AG20443 (cell line): ENCODE measurements around the gene DPAGT1.
"Not testable (repeated sequence)": the region's sequence is repeated elsewhere in the genome, so short reads cannot be mapped to it uniquely, and the experiment has no call there.

Experiments used
- DNase-seq: peaks from one replicate; pipeline ENCODE4 v3.0.0; 2012; ENCODE audit warnings: low spot score, mixed read lengths

The DPAGT1 gene

DNA sequence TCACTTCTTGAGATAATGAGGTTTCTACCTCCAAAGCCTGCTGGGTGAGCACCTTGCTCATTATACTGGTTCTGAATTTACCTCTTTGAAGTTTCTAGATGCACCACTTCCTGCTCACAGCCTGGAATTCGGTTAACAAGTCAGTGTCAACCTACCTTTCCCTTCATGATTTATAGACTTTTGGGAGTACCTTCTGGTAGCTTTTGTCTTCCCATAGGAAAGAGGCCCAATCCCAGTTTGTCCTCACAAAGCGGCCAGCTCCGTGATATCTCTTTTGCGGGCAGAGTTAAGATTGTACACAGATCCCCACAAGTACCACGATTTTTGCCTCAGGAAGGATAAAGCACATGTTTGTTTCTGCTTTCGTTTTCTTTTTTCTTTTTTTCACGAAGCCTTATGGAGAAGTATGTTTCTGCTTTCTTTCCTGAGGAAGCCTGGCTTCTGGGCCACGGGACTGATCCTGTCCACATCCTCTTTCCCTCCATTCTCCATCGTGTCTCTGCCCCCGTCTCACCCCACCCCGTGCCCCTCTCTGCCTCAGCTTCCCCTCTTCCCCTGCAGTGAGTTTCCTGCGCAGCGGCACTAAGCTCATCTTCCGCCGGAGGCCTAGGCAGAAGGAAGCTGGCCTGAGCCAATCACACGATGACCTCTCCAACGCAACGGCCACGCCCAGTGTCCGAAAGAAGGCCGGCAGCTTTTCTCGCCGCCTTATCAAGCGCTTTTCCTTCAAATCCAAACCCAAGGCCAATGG is 14.0 kb upstream of the DPAGT1 start:
- DNase-seq: no peak

DNA sequence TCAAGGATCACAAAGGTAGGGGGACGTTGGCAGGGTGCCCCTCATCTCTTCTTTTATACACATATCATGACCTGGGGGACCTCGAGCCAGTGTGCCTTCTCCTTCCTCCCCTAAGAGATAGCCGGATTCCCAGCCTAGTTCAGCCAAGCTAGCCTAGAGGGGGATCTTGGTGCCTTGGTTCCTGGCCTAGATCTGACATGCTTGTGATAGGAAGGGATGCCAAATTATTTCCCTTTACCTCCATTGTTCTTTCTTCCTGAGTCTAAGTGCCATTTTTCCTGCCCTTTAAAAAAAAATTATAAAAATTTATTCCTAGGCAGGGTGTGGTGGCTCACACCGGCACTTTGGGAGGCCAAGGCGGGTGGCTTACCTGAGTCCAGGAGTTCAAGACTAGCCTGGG is 12.7 kb upstream of the DPAGT1 start:
- no peak for DNase-seq

- DNase-seq: no peak
These were observed 12.1 kb upstream of the DPAGT1 start for GRCh38 chr11:119113716-119114115.

DNA sequence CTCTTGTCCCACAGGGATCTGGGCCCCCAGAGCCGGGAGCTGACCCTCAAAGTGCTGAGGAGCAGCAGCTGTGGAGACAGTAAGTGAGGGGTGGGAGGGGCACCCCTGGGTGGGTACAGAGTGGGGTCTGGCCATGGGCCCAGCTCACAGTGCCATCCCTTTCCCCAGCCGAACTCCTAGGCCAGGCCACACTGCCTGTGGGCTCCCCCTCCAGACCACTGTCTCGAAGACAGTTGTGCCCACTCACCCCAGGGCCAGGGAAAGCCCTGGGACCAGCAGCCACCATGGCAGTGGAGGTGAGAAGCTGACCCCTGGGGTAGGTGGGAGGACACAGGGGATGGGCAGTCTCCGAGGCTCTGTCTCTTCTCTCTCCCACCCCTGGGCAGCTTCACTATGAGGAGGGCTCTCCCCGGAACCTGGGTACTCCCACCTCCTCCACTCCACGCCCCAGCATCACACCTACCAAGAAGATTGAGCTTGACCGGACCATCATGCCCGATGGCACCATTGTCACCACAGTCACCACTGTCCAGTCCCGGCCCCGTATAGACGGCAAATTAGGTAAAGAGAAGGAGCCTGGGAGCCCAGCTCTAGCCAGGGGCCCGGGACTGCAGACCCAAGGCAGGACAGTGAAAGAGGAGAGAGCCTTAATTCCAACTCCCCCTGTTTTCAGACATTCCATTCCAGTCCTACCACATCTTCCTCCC is 10.8 kb upstream of the DPAGT1 start:
- no peak for DNase-seq

GRCh38 chr11:119111361-119111925 is 9.8 kb upstream of the DPAGT1 start:
- DNase-seq: no peak

DNA sequence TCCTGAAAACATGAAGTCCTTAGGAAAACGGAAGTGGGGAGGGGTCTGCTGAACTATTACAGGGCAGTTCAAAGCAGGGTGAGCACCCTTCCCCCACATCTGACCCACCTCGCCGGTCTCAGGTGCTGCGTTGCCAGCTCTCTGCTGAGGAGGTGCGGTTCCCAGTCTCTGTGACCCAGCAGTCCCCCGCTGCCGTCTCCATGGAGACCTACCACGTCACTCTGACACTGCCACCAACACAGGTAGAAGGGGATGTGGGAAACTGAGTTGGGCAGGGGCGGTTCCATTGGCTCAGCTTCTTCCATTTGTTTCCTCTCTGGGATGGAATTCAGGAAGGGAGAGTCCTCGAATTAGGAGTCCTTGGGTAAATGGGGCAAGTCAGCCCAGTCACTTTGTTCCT is 8.8 kb upstream of the DPAGT1 start:
- DNase-seq: no peak

DNA sequence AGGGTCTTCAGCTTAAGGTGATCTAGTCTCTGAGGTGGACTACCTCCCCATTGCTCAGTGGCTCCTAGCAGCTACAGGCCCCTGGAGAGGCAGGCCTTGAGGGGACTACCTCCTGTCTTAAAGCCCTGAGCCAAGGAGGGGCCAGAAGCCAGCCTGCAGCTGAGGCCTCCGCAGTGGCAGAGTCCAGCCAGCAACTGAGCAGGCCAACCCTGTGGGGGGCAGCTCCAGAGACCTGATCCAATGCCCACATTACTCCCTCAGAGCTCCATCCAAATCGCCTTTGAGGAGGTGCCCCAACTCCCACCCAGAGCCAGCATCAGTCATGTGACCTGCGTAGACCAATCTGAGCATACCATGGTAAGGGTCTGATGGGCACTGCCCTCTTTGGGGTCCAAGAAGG is 8.2 kb upstream of the DPAGT1 start:
- DNase-seq: no peak

GRCh38 chr11:119108857-119109221 is 7.2 kb upstream of the DPAGT1 start:
- DNase-seq: no peak

GRCh38 chr11:119108146-119108856 is 6.6 kb upstream of the DPAGT1 start:
- peak; percentile 24 for DNase-seq

GRCh38 chr11:119107538-119108145 is 6.0 kb upstream of the DPAGT1 start:
- peak; percentile 42 for DNase-seq

DNA sequence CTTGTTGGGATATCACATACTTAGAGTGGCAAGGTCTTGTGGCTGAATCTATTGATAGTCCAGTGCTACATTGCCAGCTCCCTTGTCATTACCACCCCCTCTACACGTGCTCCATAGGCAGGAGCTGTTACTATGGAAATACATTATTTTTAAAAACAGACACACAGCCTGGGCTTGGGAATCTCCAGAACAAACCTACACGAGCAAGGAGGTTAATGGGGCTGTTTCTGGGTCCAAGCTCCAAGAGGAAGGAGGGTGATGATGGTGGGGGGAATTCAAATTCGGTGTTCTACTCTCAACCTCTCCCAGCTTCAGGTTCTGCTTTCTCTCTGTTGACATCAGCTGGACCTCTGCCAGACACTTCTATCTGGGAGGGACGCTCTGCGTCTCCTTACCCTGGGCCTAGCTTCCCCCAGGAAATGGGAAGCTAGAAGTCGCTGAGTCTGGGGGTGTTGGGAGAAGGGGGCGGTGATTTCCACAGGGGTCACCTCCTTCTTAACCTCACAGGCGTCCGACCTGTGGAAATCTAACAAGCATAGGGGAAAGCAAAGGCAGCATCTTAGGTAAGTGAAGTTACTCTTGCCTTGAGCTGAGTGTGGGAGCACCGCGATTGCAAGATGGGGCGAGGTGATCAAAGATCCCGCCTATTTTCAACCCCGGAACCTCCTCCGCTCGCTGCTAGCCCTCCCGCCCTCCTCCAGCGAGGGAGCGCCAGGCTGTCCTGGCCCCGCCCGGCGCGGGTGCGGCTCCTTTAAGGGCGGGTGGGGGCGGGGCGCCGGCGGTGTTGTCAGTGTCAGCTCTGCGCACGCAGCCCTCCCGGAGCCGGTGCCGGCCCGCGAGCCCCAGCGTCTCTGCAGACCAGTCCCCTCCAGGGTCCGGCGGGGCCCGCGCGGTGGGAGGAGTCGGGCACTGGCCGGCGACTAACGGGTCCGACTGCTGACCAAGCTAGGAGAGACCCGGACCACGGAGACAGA is 5.2 kb upstream of the DPAGT1 start, which contains the start of gene C2CD2L:
TSS of gene C2CD2L (plus strand) at position 781 of the 974 bp plus-strand sequence. CDS start 398 bp downstream, outside the sequence.
- DNase-seq: peak; percentile 97

GRCh38 chr11:119103793-119104192 is 2.1 kb upstream of the DPAGT1 start:
- no peak for DNase-seq

DNA sequence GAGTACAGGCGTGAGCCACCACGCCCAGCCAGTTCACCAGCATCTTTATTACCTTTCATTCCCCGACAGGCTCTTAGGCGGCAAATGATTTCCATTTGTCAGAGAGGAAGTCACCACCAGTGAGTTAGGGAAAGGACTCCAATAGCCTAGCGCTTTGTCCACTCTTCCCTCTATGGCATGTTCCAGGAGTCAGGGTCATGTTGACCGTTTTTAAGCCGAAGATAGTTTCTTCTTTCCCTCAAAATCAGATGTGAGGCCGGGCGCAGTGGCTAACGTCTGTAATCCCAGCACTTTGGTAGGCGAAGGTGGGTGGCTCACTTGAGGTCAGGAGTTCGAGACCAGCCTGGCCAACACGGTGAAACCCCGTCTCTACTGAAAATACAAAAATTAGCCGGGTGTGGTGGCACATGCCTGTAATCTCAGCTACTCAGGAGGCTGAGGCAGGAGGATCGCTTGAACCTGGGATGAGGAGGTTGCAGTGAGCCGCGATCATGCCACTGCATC is 1.6 kb upstream of the DPAGT1 start:
- not testable (repeated sequence) for DNase-seq

- DNase-seq: no peak
These were observed 477 bp downstream of the DPAGT1 start for GRCh38 chr11:119100994-119101758.

- peak; percentile 40 for DNase-seq
These were observed 1.2 kb downstream of the DPAGT1 start for GRCh38 chr11:119100246-119100970.

- no peak for DNase-seq
These were observed 1.9 kb downstream of the DPAGT1 start for GRCh38 chr11:119099711-119100110.

- DNase-seq: peak; percentile 98
These were observed 6.4 kb downstream of the DPAGT1 start for GRCh38 chr11:119095066-119095880.

GRCh38 chr11:119094816-119095065 is 6.9 kb downstream of the DPAGT1 start:
- DNase-seq: peak; percentile 78
